Mammary epithelial cell (primary cell): ENCODE results near the gene MAGOHB.

ENCODE experiments used
- CTCF ChIP-seq, 2 donors: IDR thresholded peaks in 1 of 2; conservative IDR thresholded peaks in 1 of 2; 2 replicates each; pipeline ENCODE4 v1.5.1; 2011 to 2012; ENCODE audit warnings: inconsistent platforms in 2 of 2, low read length in 2 of 2, mild to moderate bottlenecking in 2 of 2, control low read depth in 1 of 2, low read depth in 1 of 2; ENCODE audit not compliant: insufficient read depth in 1 of 2; ENCODE audit errors: extremely low read depth in 1 of 2
- EZH2 ChIP-seq: IDR thresholded peaks from 2 replicates; pipeline ENCODE4 v1.6.1; 2012; ENCODE audit warnings: low read length, inconsistent platforms, borderline replicate concordance

- TF ChIP-seq CTCF (conservative IDR thresholded peaks at IDR 0.05 in 1 of 2, IDR thresholded peaks at IDR 0.05 in 1 of 2; ENCODE audit: extremely low read depth in 1 of 2, insufficient read depth in 1 of 2, low read depth in 1 of 2, low read length in 2 of 2) (no peak), EZH2 (no peak)
Measured at GRCh38 chr12:10582704-10583103, 30.7 kb downstream of the MAGOHB start.
